GM12875 (cell line): ENCODE results near the gene RPSA.

Experiments used
- H3K4me3 ChIP-seq: one replicate; pipeline ENCODE4 v1.5.1; 2011; ENCODE audit warnings: low read depth, low read length, control low read depth
- CTCF ChIP-seq: IDR thresholded peaks from 2 replicates; pipeline ENCODE4 v1.5.1; 2011; ENCODE audit warnings: low read depth, mild to moderate bottlenecking, control low read depth, inconsistent platforms, low read length, moderate library complexity, borderline replicate concordance; ENCODE audit not compliant: insufficient read depth

Gene RPSA

DNA sequence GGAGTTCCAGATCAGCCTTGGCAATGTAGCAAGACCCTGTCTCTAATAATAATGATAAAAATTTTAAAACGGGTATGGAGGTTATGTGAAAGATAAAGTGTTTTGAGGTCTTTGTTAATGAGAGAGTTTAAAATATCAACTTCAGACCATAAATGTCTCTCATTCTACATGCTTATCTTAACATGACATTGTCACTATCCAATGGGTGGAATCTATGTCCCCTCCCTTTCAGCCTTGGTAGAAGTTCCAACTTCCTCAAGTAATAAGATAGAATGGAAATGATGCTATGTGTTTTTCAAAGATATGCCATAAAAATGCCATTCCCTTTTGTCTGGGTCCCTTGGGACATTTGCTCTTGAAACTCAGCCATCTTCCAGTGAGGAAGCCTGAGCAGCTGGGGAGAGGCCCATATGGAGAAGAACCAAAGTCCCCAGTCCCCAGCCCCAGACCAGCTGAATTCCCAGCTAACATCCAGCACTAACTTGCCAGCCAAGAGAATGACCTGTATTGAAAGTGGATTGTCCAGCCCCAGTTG is 17.0 kb downstream of the RPSA start:
- TF ChIP-seq CTCF, result no peak
- no peak overlapping the region for H3K4me3 ChIP-seq

- H3K4me3 ChIP-seq, result no peak overlapping the region
- no peak for TF ChIP-seq CTCF
These were observed 19.8 kb downstream of the RPSA start for GRCh38 chr3:39426312-39426711.

DNA sequence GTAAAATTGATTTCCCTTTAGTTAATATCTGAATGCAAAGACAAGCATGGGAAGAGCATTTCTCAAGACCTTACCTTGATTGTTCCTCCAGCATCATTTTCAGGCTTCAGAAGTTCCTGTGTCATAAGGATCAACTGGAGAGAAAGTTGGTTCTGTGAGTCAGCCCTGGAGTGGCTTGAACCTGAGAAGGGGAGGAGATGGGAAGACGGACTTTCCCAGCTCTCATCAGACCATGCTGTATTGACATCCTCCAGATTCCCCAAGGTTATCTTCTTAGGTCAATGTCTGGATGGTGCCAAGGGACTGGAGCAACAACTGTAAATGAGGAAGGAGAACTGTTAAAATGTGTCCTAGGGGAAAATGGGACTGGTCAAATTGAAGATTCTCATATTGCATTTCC is 21.0 kb downstream of the RPSA start:
- H3K4me3 ChIP-seq, result no peak overlapping the region
- no peak for TF ChIP-seq CTCF

DNA sequence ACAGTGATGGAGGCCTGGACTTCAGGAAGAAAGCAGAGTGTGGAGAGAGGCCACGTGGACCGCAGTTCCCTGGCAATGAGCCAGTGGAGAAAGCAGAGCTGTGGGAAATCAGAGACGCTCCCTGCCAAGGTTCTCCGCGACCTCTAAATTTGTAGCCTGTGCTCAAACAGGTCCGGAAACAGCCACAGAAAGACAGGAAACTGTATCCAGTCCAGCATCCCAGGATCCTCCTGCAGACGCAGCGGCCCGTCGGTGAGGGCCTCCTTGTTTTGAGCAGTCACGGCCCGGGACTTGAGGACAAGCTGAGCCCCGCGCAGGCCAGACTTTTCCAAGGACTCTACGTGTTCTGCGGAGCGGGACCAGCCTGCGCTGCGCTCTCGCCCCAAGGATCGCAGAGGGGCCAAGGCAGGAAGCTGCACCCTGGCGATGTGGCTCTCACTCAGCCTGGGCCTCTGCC is 22.3 kb downstream of the RPSA start:
- no peak for TF ChIP-seq CTCF
- H3K4me3 ChIP-seq, result no peak overlapping the region

GRCh38 chr3:39429466-39429865 is 22.9 kb downstream of the RPSA start:
- no peak for TF ChIP-seq CTCF
- no peak overlapping the region for H3K4me3 ChIP-seq

DNA sequence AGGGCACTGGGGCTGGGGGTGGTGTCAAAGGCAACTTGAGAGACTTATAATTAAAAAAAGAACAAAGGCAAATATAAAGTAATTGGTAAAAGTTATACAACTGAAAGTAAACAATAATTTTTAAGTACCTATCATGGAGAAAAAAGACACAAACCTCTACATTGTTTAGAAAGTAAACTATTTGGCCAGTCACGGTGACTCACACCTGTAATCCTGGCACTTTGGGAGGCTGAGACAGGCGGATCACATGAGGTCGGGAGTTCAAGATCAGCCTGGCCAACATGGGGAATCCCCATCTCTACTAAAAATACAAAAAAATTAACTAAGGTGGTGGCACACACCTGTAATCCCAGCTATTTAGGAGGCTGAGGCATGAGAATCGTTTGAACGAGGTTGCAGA is 25.8 kb downstream of the RPSA start:
- H3K4me3 ChIP-seq, result no peak overlapping the region
- no peak for TF ChIP-seq CTCF

- no peak overlapping the region for H3K4me3 ChIP-seq
- no peak for TF ChIP-seq CTCF
These were observed 27.1 kb downstream of the RPSA start for GRCh38 chr3:39433642-39434041.
